ENCODE results near the gene DNAAF2. TPM values are rescaled to one million over a fixed set of nuclear protein-coding genes. Genes with fewer than 3 reads are reported as not detected.
"Not testable (repeated sequence)": the region's sequence is repeated elsewhere in the genome, so short reads cannot be mapped to it uniquely, and the experiment has no call there.

DNAAF2 gene
- total and polyA plus RNA-seq, 2 donors, result 7.3 to 9.0 TPM

GRCh38 chr14:49623941-49624839 lies 10.9 kb downstream of the DNAAF2 start:
- no peak for DNase-seq (ENCODE audit: low read depth in 6 of 9, low spot score in 9 of 9)
- Histone ChIP-seq H3K36me3 (ENCODE audit: control insufficient read depth in 2 of 2, insufficient read depth in 2 of 2, low read length in 1 of 2) (peaks cover 4 to 8% of the 10 kb centered on the region in 2 donors), H3K4me1 (ENCODE audit: control insufficient read depth in 2 of 2, insufficient read depth in 2 of 2, low read length in 2 of 2) (peaks cover 16 to 18% of the 10 kb centered on the region in 2 donors), H3K27me3 (ENCODE audit: control insufficient read depth in 2 of 2, insufficient read depth in 1 of 2, low read length in 1 of 2) (no peaks in the 10 kb centered on the region), H3K9me3 (ENCODE audit: control insufficient read depth in 2 of 2, insufficient read depth in 1 of 2, low read length in 1 of 2) (no peaks in the 10 kb centered on the region), H3K4me3 (ENCODE audit: low read length in 2 of 2) (no peak overlapping the region), H3K27ac (ENCODE audit: low read depth in 1 of 2, low read length in 1 of 2) (no peak overlapping the region)
- WGBS, result 88% methylated on average over 6 of the region's 6 CpGs

- Histone ChIP-seq H3K36me3 (ENCODE audit: control insufficient read depth in 2 of 2, insufficient read depth in 2 of 2, low read length in 1 of 2) (peaks cover 7 to 8% of the 10 kb centered on the region in 2 donors), H3K4me3 (ENCODE audit: low read length in 2 of 2) (no peak overlapping the region), H3K27ac (ENCODE audit: low read depth in 1 of 2, low read length in 1 of 2) (no peak overlapping the region), H3K9me3 (ENCODE audit: control insufficient read depth in 2 of 2, insufficient read depth in 1 of 2, low read length in 1 of 2) (no peaks in the 10 kb centered on the region), H3K4me1 (ENCODE audit: control insufficient read depth in 2 of 2, insufficient read depth in 2 of 2, low read length in 2 of 2) (peaks cover 16 to 22% of the 10 kb centered on the region in 2 donors), H3K27me3 (ENCODE audit: control insufficient read depth in 2 of 2, insufficient read depth in 1 of 2, low read length in 1 of 2) (no peaks in the 10 kb centered on the region)
- DNase-seq (ENCODE audit: low read depth in 6 of 9, low spot score in 9 of 9), result no peak
- 84% methylated on average over 3 of the region's 3 CpGs for WGBS
These were observed 11.7 kb downstream of the DNAAF2 start for GRCh38 chr14:49623387-49623786.

- peaks cover 16 to 22% of the 10 kb centered on the region in 2 donors for H3K4me1 ChIP-seq (ENCODE audit: control insufficient read depth in 2 of 2, insufficient read depth in 2 of 2, low read length in 2 of 2)
- H3K36me3 ChIP-seq (ENCODE audit: control insufficient read depth in 2 of 2, insufficient read depth in 2 of 2, low read length in 1 of 2), result peaks cover 18 to 20% of the 10 kb centered on the region in 2 donors
- H3K27ac ChIP-seq (ENCODE audit: low read depth in 1 of 2, low read length in 1 of 2), result no peak overlapping the region
- WGBS, result 90% methylated on average over 3 of the region's 3 CpGs
- no peak for DNase-seq (ENCODE audit: low read depth in 6 of 9, low spot score in 9 of 9)
- H3K4me3 ChIP-seq (ENCODE audit: low read length in 2 of 2), result peak overlapping the region; percentile 74 to 96
- H3K27me3 ChIP-seq (ENCODE audit: control insufficient read depth in 2 of 2, insufficient read depth in 1 of 2, low read length in 1 of 2), result no peaks in the 10 kb centered on the region
- no peaks in the 10 kb centered on the region for H3K9me3 ChIP-seq (ENCODE audit: control insufficient read depth in 2 of 2, insufficient read depth in 1 of 2, low read length in 1 of 2)
These were observed 12.9 kb downstream of the DNAAF2 start for GRCh38 chr14:49622022-49622607.

- DNase-seq (ENCODE audit: low read depth in 6 of 9, low spot score in 9 of 9), result peak in 2 of 9 donors; percentile 40 to 43
- Histone ChIP-seq H3K27me3 (ENCODE audit: control insufficient read depth in 2 of 2, insufficient read depth in 1 of 2, low read length in 1 of 2) (no peaks in the 10 kb centered on the region), H3K27ac (ENCODE audit: low read depth in 1 of 2, low read length in 1 of 2) (peak overlapping the region; percentile 98 to 100), H3K36me3 (ENCODE audit: control insufficient read depth in 2 of 2, insufficient read depth in 2 of 2, low read length in 1 of 2) (peaks cover 22 to 23% of the 10 kb centered on the region in 2 donors), H3K9me3 (ENCODE audit: control insufficient read depth in 2 of 2, insufficient read depth in 1 of 2, low read length in 1 of 2) (no peaks in the 10 kb centered on the region), H3K4me3 (ENCODE audit: low read length in 2 of 2) (peak overlapping the region; percentile 74 to 96), H3K4me1 (ENCODE audit: control insufficient read depth in 2 of 2, insufficient read depth in 2 of 2, low read length in 2 of 2) (peaks cover 16 to 22% of the 10 kb centered on the region in 2 donors)
- WGBS, result 5% methylated on average over 65 of the region's 65 CpGs
These were observed 13.7 kb downstream of the DNAAF2 start for GRCh38 chr14:49621114-49621881.

GRCh38 chr14:49620182-49621113 lies 14.6 kb downstream of the DNAAF2 start, which contains the start of the genes MGAT2 and RPL36AL:
Gene MGAT2, plus strand, starts transcription at chr14:49620799. Its CDS starts 470 bp downstream, at chr14:49621269.
Gene RPL36AL, minus strand, starts transcription at chr14:49620626. Its CDS starts 1,522 bp downstream, at chr14:49619104.
- peaks cover 16 to 22% of the 10 kb centered on the region in 2 donors for H3K4me1 ChIP-seq (ENCODE audit: control insufficient read depth in 2 of 2, insufficient read depth in 2 of 2, low read length in 2 of 2)

GRCh38 chr14:49619730-49620129 lies 15.3 kb downstream of the DNAAF2 start:
- 5% methylated on average over 11 of the region's 11 CpGs for WGBS
- DNase-seq (ENCODE audit: low read depth in 6 of 9, low spot score in 9 of 9), result peak in 1 of 9 donors; percentile 28
- H3K27ac ChIP-seq (ENCODE audit: low read depth in 1 of 2, low read length in 1 of 2), result peak overlapping the region; percentile 98 to 100
- peaks cover 23 to 32% of the 10 kb centered on the region in 2 donors for H3K36me3 ChIP-seq (ENCODE audit: control insufficient read depth in 2 of 2, insufficient read depth in 2 of 2, low read length in 1 of 2)
- H3K27me3 ChIP-seq (ENCODE audit: control insufficient read depth in 2 of 2, insufficient read depth in 1 of 2, low read length in 1 of 2), result no peaks in the 10 kb centered on the region
- peak overlapping the region; percentile 74 to 96 for H3K4me3 ChIP-seq (ENCODE audit: low read length in 2 of 2)
- H3K9me3 ChIP-seq (ENCODE audit: control insufficient read depth in 2 of 2, insufficient read depth in 1 of 2, low read length in 1 of 2), result no peaks in the 10 kb centered on the region
- H3K4me1 ChIP-seq (ENCODE audit: control insufficient read depth in 2 of 2, insufficient read depth in 2 of 2, low read length in 2 of 2), result peaks cover 16 to 22% of the 10 kb centered on the region in 2 donors

More at GRCh38 chr14:49620182-49621113, 14.6 kb downstream of the DNAAF2 start, which contains the start of the genes MGAT2 and RPL36AL:
- DNase-seq (ENCODE audit: low read depth in 6 of 9, low spot score in 9 of 9), result peak; percentile 92 to 98 (median 95)
- Histone ChIP-seq H3K27ac (ENCODE audit: low read depth in 1 of 2, low read length in 1 of 2) (peak within 1 kb of the TSS; percentile 98 to 100), H3K9me3 (ENCODE audit: control insufficient read depth in 2 of 2, insufficient read depth in 1 of 2, low read length in 1 of 2) (no peaks in the 10 kb centered on the region), H3K4me3 (ENCODE audit: low read length in 2 of 2) (peak within 1 kb of the TSS; percentile 74 to 96), H3K36me3 (ENCODE audit: control insufficient read depth in 2 of 2, insufficient read depth in 2 of 2, low read length in 1 of 2) (peaks cover 23 to 29% of the 10 kb centered on the region in 2 donors), H3K27me3 (ENCODE audit: control insufficient read depth in 2 of 2, insufficient read depth in 1 of 2, low read length in 1 of 2) (no peaks in the 10 kb centered on the region)
- WGBS, result under 1% methylated on average over 85 of the region's 85 CpGs

- WGBS, result 90% methylated on average over 19 of the region's 19 CpGs
- peak overlapping the region; percentile 18 to 98 for H3K27ac ChIP-seq (ENCODE audit: low read depth in 1 of 2, low read length in 1 of 2)
These were observed 15.8 kb downstream of the DNAAF2 start for GRCh38 chr14:49619273-49619672.

More at GRCh38 chr14:49619273-49619672, 15.8 kb downstream of the DNAAF2 start:
- H3K27me3 ChIP-seq (ENCODE audit: control insufficient read depth in 2 of 2, insufficient read depth in 1 of 2, low read length in 1 of 2); DNase-seq (ENCODE audit: low read depth in 6 of 9, low spot score in 9 of 9); H3K9me3 ChIP-seq (ENCODE audit: control insufficient read depth in 2 of 2, insufficient read depth in 1 of 2, low read length in 1 of 2): not testable (repeated sequence)
- peaks cover 23 to 35% of the 10 kb centered on the region in 2 donors for H3K36me3 ChIP-seq (ENCODE audit: control insufficient read depth in 2 of 2, insufficient read depth in 2 of 2, low read length in 1 of 2)
- peak overlapping the region; percentile 74 to 96 for H3K4me3 ChIP-seq (ENCODE audit: low read length in 2 of 2)
- H3K4me1 ChIP-seq (ENCODE audit: control insufficient read depth in 2 of 2, insufficient read depth in 2 of 2, low read length in 2 of 2), result peaks cover 16 to 22% of the 10 kb centered on the region in 2 donors
